Stromal cell of bone marrow (primary cell): ENCODE data around the gene MT1M.
"Not testable (repeated sequence)": the region's sequence is repeated elsewhere in the genome, so short reads cannot be mapped to it uniquely, and the experiment has no call there.

ENCODE experiments used
- DNase-seq: peaks from one replicate; pipeline ENCODE4 v3.0.0-alpha.2; 2012; ENCODE audit warnings: low read depth

The MT1M gene

GRCh38 chr16:56608876-56609462 lies 23.5 kb upstream of the MT1M start:
- no peak for DNase-seq

GRCh38 chr16:56609463-56609921 lies 23.0 kb upstream of the MT1M start:
- DNase-seq, result peak; percentile 70

GRCh38 chr16:56610017-56610608 lies 22.3 kb upstream of the MT1M start:
- DNase-seq, result peak; percentile 84

- no peak for DNase-seq
Observed at GRCh38 chr16:56610609-56611111, 21.8 kb upstream of the MT1M start.

- DNase-seq, result peak; percentile 67
Observed at GRCh38 chr16:56611281-56611833, 21.1 kb upstream of the MT1M start.

- DNase-seq, result no peak
Observed at GRCh38 chr16:56613706-56614105, 18.8 kb upstream of the MT1M start.

- no peak for DNase-seq
Observed at GRCh38 chr16:56614549-56614991, 17.9 kb upstream of the MT1M start.

- no peak for DNase-seq
Observed at GRCh38 chr16:56615353-56615752, 17.1 kb upstream of the MT1M start.

- no peak for DNase-seq
Observed at GRCh38 chr16:56616608-56617211, 15.7 kb upstream of the MT1M start.

- no peak for DNase-seq
Observed at GRCh38 chr16:56617212-56618085, 15.0 kb upstream of the MT1M start.

GRCh38 chr16:56618138-56618537 lies 14.3 kb upstream of the MT1M start:
- no peak for DNase-seq

GRCh38 chr16:56620339-56620897 lies 12.0 kb upstream of the MT1M start:
- DNase-seq, result no peak

GRCh38 chr16:56621665-56622445 lies 10.6 kb upstream of the MT1M start:
- DNase-seq, result not testable (repeated sequence)

GRCh38 chr16:56623184-56623583 lies 9.3 kb upstream of the MT1M start:
- not testable (repeated sequence) for DNase-seq

- no peak for DNase-seq
Observed at GRCh38 chr16:56623637-56624036, 8.8 kb upstream of the MT1M start.

- no peak for DNase-seq
Observed at GRCh38 chr16:56625140-56625942, 7.1 kb upstream of the MT1M start, which contains the start of gene MT1E. MT1E (plus strand) TSS chr16:56625781; CDS start chr16:56625852, 71 bp downstream.

GRCh38 chr16:56625943-56626654 lies 6.4 kb upstream of the MT1M start:
- DNase-seq, result peak; percentile 94

- no peak for DNase-seq
Observed at GRCh38 chr16:56626685-56627084, 5.8 kb upstream of the MT1M start.
